GM12873 (cell line): ENCODE measurements around the gene ZSCAN26.

Experiments
- CTCF ChIP-seq: IDR thresholded peaks from 2 replicates; pipeline ENCODE4 v1.5.1; 2012; ENCODE audit warnings: low read depth, mild to moderate bottlenecking, moderate library complexity, low read length, control low read depth; ENCODE audit not compliant: insufficient read depth; ENCODE audit errors: missing control alignments

ZSCAN26 gene

DNA sequence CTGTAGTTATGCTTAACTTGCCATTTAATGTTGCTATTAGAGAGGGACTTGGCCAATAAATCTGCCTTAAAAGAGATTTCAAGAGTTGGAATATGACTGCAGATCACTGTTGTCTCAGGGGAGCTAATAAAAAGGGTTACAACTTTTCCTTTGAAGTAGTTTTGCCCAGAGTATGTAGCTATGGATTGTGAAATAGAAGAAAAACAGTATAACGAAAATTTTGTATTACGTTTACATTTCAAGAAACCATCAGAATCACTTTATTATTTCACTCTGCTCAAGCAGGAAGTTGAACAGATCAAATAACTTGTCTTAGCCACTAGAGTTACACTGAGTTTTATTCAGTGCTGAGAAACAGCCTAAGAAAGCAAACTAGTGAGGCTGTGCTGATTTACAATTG is 3.0 kb upstream of the ZSCAN26 start:
- no peak for TF ChIP-seq CTCF

DNA sequence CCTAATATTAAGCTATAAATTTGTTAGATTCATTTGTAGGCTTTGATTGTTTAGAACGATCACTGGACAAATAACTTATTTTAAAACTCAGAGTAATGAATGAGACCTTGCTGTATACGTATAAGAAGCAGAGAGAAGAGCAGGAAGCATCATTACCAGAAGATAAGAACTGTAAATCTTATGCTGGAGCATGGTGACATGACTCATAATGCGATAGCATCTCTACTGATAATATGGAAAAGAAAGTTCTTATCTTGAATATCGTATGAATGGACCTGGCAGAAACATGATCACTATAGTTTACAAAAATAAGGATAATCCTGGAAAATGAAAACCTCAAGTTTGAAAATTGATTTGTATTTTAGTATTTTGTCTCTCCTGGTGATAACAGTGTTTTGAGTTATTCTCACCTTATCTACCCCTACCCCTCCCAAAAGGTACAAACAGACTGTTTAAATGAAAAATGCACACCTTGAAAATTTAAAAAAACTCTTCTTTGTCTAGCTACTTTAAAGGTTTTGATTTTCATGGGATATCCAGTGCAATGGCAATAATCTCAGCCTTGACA is 2.0 kb upstream of the ZSCAN26 start:
- TF ChIP-seq CTCF: no peak

- no peak for TF ChIP-seq CTCF
Measured at GRCh38 chr6:28266563-28266961, 381 bp upstream of the ZSCAN26 start.

GRCh38 chr6:28267695-28268059 is 734 bp downstream of the ZSCAN26 start:
- TF ChIP-seq CTCF: no peak

- TF ChIP-seq CTCF: no peak
Measured at GRCh38 chr6:28269492-28269891, 2.5 kb downstream of the ZSCAN26 start.

- no peak for TF ChIP-seq CTCF
Measured at GRCh38 chr6:28274888-28275287, 7.9 kb downstream of the ZSCAN26 start.

- no peak for TF ChIP-seq CTCF
Measured at GRCh38 chr6:28277746-28278145, 10.8 kb downstream of the ZSCAN26 start.
